NCI-H2029 treated with DMSO at 0.1 percent for 48 hours (cell line): Measurements from ENCODE around the gene GPR137C.

ENCODE experiments used
- DNase-seq: peaks from one replicate; lab custom pipeline; 2025; lab: John Stamatoyannopoulos, UW

GPR137C gene

DNA sequence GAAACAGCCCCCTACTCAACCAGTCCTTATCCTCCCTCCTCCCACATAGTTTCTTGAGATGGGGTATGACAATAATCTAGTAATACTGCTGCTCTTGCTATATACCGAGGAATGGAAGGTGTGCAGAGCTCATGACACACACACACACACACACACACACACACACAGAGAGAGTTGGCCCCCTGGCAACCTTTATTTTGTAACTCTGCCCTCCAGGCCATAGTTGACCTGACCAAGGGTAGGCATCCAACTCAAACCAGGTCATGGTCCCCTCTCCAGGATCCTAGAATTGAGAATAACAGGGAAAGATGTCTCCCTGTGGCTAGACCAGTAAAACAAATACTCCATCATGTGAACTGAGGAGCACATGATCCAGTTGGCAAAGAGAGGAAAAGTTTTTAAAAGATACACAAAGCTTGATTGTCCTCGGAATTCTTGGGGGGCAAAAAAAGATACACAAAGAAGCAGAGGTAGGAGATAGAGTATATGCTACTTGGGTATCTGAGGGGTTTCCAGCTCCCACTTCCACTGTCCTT is 131.4 kb downstream of the GPR137C start:
- DNase-seq: no peak

DNA sequence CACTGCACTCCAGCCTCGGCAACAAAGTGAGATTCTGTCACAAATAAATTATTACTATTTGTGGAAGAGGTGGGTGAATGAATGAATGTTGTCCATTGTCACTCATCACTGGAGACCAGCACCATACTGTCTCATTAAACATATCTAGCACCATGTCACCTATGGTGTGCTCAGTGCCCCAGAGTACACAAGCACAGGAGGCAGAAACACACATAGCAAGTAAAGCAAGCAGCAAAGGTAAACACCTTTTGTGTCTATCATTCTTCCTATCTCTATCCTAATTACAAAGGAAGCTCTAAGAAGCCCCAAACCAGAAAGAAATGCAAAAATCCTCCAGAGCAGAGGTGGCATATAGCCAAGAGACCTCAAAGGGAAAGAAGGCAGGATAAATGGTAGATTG is 133.5 kb downstream of the GPR137C start:
- no peak for DNase-seq
